ENCODE measurements around the gene CD63. TPM values are rescaled to one million over a fixed set of nuclear protein-coding genes. Genes with fewer than 3 reads are reported as not detected.
A peak's percentile ranks its signal among the peaks of the same experiment; 100 is the strongest.

CD63 gene
- total and polyA plus RNA-seq, 2 of the 13 experiments (the other 11 are each of a cell fraction or from before 2014, with no cell fraction given) = 234 to 277 TPM

GRCh38 chr12:55728939-55729818 is at the start of gene CD63 (continued):
- TF ChIP-seq KLF13 (CRISPR knock-in tag; IDR thresholded peaks at IDR 0.05) (no peak), LCORL (IDR thresholded peaks at IDR 0.05) (no peak), LCORL (CRISPR knock-in tag; IDR thresholded peaks at IDR 0.05) (no peak), MIER3 (CRISPR knock-in tag; IDR thresholded peaks at IDR 0.05; ENCODE audit: borderline replicate concordance) (no peak; the same call in 1 of the 2 replicates), ZNF260 (CRISPR knock-in tag; IDR thresholded peaks at IDR 0.05; ENCODE audit: borderline replicate concordance, low read depth) (no peak), ETS1 (CRISPR knock-in tag; IDR thresholded peaks at IDR 0.05) (no peak), NR3C1 (CRISPR knock-in tag; IDR thresholded peaks at IDR 0.05) (no peak), PHF5A (CRISPR knock-in tag; IDR thresholded peaks at IDR 0.05; ENCODE audit: low read depth, unreplicated experiment) (no peak), FUBP1 (CRISPR knock-in tag; IDR thresholded peaks at IDR 0.05; ENCODE audit: borderline replicate concordance) (no peak), HDAC2 (CRISPR knock-in tag; IDR thresholded peaks at IDR 0.05) (peak; percentile 5; the same call in 1 of the 2 replicates), MIXL1 (CRISPR knock-in tag; IDR thresholded peaks at IDR 0.05) (no peak), PHF8 (CRISPR knock-in tag; IDR thresholded peaks at IDR 0.05) (peak; percentile 54; the same call in 1 of the 2 replicates), AGO1 (IDR thresholded peaks at IDR 0.05; ENCODE audit: low read depth, low read length, poor library complexity, severe bottlenecking) (no peak), MXD1 (CRISPR knock-in tag; IDR thresholded peaks at IDR 0.05) (peak; percentile 91), ETV6 (CRISPR knock-in tag; conservative IDR thresholded peaks at IDR 0.05) (no peak), NONO (IDR thresholded peaks at IDR 0.05) (no peak), NONO (CRISPR knock-in tag; conservative IDR thresholded peaks at IDR 0.05) (peak; percentile 52; the same call in 1 of the 2 replicates), MTERF4 (CRISPR knock-in tag; IDR thresholded peaks at IDR 0.05) (peak; percentile 43; the same call in 1 of the 2 replicates), SIN3A (IDR thresholded peaks at IDR 0.05; ENCODE audit: borderline replicate concordance, low read depth, low read length) (peak; percentile 33; the same call in 1 of the 2 replicates), JUNB (CRISPR knock-in tag; IDR thresholded peaks at IDR 0.05; ENCODE audit: borderline replicate concordance) (no peak), TSC22D2 (CRISPR knock-in tag; IDR thresholded peaks at IDR 0.05; ENCODE audit: borderline replicate concordance) (no peak), ZNF101 (CRISPR knock-in tag; IDR thresholded peaks at IDR 0.05; ENCODE audit: borderline replicate concordance, low read depth) (no peak), ZNF552 (CRISPR knock-in tag; IDR thresholded peaks at IDR 0.05; ENCODE audit: borderline replicate concordance) (no peak), ZSCAN5A (CRISPR knock-in tag; IDR thresholded peaks at IDR 0.05; ENCODE audit: borderline replicate concordance) (no peak)

Measured in HepG2 (cell line).